NOMO-1 (cell line): ENCODE measurements around the gene MYL3.

Experiments
- DNase-seq, 2 experiments: peaks; one replicate each; lab custom pipeline; 2025; ENCODE audit not compliant: unreplicated experiment in 2 of 2; lab: John Stamatoyannopoulos, UW

Gene MYL3

DNA sequence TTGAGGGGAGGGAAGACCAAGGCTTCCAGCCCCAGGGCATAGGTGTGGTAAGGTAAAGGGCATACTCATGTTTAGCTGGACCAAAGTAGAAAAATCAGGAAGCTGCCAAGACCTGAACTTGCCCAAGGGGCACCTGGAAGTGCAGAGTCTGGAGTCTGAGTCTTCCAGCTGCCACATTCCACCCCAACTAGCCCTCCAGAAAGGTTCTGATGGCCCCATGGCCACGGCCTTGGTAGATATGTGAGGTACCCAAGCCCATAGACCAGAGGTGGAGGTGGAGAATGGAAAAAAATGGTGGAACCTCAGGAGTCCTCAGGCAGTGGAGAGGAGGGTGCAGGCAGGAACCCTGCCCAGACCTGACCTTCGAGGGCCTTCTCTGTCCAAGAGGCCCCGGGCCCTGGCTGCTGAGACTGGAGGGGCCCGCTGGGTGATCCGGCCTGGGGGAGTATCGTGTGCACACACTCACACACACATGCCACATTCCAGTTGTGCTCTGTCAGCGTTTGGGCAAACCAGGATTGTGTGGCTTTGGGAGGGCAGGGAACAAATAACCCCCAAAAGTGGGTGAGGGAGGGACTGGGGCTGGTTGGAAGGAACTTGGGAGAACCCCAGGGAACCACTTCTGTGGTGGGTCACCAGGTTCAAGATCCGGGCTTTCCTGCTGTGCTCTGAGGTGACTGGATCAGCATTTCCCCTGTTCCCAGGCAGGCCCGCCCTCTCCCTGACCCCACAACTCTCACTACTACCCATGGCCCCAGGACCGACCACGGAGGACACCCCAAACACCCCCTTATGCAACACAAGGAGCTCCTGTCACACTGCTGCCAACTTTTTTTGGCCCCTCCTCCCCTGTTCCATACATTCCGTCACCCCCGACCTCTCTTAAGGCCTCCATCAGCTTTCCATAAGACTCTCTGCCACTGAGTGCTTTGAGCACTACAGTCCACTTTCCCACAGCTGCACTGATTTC lies 11.6 kb downstream of the MYL3 start:
- no peak for DNase-seq

DNA sequence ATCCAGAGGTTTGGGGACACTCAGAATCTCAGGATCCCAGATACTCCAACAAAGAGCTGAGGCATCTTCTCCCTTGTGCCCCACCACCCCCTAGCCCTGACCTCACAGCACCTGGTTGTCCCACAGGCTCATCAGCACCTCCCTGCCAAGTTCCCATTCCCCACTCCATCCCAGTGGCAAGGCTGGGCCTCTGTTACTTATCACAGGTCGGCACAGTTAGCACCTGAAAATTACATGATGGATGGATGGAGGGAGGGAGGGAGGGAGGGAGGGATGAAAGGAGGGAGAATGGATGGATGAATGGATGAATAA lies 12.8 kb downstream of the MYL3 start:
- DNase-seq: no peak

DNA sequence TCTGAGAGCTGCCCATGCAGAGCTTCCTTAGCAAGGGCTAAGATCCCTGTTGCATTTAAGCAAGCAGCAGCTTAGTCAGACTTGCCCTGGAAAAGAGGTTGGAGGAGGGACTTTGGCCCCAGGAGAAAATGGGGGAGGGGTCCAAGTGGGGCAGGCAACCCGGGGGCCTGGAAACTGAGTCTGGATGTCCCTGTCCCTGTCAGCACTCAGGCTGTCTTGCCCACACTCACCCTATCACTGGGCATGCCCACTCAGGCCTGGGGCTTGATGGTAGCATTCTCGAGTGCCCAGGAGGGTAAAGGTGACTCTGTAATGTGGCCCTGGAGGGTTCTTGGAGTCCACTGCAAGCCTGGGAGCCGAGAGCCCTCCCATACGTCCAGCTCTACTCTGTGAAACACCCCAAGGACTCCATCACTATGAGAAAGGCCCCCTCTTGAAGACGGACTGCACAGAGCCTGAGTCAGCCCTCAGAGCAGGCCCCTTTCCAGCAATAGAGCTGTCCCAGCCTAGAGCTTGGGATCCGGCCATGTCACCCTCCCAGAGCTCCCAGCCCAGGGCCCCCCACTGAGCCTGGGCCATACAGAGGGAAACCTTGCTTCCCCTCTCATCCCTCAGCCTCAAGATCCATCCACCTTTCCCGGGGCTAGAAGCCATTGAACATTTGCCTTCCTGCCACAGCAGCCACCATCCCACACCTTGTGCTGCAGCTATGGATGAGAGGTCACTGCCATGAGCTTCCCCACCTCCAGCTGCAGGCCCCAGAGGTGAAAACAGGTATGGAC lies 13.4 kb downstream of the MYL3 start:
- no peak for DNase-seq

DNA sequence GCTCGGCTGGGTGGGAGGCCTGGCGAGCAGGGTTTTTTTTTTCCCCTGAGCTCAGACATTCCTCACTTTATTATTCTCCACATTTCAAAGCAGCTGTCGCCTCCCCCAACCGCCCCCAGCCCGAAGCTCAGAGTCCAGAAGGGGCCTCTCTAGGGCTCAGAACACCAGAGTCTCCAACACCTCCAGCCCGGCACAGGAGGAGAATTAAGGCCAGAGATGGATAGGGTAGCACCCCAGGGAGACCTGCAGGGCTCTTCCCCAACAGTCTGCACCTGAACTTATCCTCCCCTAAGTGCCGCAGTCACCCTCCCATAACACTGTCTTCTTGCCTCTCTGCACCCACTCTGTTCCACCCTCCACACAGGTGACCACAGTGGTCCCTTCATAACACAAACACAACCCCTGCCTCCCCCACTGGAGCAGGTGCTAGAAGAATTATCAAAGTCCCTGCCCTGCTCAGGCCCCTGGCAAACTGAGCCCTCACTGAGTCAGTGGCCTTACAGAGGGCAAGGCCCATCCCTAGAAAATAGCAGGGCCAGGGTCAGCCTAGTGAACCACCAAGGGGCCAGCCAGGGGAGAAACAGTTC lies 14.1 kb downstream of the MYL3 start:
- no peak for DNase-seq

DNA sequence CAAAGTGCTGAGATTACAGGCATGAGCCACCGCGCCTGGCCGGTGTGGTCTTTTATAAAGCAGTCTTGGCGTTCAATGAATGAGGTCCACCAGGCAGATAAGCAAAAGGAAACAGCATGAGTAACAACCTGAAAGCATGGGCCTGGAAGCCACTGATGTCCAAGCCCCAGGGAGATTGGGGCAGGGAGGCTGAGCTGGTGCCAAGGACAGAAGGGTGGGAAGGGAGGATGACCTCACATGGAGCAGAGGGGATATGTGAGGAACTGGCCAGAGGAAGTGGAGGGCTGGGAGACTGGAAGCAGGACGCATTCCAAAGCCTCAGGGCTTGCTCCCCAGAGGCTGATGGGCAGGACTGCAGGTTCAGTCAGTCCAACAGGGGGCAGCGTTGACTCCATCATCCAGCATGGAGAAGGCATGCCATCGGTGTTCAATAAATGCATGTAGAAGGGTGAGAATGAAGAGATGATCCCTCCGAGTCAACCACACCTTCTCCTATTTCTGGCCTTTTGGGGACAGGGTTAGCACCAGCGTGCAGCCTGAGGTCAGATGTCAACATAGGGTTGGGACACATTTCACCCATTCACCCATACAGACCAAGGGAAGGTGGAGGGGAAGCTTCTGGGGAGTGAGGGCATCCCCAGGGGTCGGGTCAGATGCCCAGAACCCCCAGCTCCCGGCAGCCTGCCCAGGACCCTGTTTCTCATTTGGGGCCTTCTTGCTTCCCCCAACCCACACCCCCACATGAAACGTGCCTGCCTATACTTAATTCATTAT lies 14.8 kb downstream of the MYL3 start:
- DNase-seq: peak in 1 of 2 experiments; percentile 6

DNA sequence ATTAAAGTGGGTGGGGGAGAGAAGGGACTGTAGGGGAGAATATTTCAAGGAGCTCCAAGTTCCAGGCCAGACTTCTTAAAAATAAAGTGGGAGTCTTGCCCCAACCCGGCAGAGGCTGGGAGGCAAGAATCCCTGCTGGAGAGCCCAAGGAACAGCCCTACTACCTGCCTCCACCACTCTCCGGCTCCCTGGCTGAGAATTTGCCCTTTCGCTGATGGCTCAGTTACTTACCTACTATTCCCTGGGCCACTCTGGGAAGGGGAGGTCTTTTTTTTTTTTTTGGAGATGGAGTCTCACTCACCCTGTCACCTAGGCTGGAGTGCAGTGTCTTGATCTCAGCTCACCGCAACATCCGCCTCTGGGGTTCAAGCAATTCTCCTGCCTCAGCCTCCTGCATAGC lies 15.5 kb downstream of the MYL3 start:
- no peak for DNase-seq

DNA sequence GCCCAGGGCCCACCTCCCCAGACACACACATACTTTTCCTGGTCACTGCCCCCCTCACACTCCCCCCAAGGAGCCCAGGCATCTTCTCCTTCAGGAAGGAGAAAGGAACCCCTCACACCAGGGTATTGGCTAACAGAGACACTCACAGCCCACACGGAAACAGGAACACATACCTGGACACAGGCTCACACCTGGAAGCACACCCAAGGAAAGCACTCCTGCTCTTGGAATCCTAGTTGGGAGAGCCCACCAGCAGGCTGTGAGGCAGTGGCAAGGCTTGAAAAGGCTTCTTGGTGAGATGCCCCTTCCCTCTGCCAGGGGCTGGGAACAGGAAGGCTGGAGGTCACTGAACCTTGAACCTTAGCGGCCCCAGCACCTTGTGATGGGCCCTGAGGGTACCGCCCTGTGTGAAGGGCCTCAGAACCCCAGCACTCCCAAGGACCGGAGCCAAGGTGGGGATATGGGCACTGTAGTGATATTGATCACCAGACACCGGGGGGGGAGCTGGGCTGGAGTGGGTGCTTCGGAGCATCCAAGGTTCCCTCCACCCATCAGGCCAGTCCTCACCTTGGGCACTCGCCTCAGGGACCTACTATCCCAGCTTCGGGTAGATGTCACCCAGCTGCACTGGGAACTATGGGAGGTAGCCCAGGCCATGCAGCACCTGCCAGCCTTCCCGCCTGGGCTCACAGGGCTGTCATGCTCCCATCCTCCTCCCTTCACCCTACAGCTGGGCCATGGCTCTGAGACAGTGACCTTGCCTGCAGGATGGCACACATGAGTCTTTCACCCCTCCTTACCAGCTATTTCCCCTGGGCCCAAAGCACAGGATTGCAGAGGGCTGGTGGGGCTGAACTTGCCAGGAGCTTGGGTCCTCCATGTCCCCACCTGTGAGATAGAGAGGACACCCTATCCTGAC lies 16.4 kb downstream of the MYL3 start:
- DNase-seq: no peak

DNA sequence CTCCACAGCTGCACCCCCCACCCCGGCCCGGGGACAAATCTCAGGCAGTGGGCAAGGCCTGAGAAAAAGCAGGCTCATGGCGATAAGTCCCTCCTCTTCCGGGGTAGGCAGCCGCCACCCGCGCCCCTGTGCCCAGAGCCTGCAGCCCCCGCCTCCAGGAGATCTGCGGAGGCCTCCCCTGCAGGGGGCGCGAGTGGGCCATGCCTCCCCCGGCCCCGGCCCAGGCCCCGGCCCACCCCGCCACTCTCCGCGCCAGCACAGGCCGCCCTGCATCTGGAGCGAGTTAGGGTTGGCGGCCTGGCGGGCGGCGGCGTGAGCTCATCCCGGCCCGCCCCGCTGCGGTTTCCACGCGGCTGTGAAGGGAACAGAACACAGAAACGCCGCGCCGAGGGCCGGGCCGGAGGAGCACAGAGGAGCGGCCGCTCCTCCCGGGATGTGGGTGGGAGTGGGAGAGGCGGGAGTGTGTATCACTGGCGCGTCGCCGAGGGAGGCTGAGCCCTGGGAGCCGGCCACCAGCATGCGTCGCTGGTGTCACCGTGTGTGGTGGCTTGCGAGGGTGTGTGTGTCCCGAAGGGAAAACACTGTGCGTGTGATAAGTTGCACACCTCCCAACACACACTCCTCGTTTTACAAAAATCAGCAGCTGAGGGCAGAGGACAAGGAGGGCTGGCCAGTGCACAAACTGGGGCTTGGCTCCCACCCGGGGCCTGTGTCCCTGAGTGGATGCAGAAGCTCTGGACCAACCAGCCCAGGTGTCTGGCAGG lies 17.2 kb downstream of the MYL3 start:
- DNase-seq: peak; percentile 63 to 67

DNA sequence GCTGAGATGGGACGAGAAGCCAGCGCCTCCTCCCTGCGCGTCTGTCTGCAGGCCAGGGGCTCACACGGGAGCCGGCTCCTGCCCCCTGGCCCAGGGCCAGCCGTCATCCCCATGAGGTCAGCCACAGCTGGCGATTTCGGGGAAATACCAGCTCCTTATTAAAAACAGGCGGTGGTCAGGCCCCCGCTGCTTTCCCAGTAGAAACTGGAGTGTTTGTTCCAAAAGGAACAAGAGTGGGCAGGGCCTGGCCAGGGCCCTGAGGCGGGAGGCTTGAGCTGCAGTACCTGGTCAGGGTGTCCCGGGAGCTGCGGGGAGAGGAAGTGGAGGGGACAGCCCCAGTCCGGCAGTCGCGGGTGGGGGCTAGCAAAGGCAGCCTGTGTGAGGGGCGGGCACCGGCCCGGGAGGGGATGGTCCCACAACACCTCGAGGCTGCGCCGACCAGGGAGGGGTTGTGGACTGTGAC lies 17.8 kb downstream of the MYL3 start:
- no peak for DNase-seq

DNA sequence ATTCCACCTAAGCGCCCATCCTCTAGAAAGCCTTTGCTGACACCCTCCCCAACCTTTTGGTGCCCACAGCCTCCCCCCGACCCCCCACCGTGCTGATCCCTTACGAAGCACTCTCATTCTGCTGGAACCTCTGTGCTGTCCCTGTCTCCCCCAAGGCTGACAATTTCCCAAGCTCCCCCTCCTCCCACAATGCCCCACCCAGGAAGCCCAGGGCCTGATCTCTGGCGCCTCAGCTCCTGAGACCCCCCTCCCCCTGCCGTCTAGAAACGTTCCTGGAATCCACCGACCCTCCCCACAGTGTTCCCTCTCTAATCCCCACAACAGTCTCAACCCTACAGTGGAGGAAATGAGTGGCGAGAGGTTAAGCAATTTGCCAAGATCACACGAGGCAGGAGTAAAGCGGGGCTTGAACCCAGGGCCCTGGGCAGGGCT lies 18.3 kb downstream of the MYL3 start:
- DNase-seq: no peak

DNA sequence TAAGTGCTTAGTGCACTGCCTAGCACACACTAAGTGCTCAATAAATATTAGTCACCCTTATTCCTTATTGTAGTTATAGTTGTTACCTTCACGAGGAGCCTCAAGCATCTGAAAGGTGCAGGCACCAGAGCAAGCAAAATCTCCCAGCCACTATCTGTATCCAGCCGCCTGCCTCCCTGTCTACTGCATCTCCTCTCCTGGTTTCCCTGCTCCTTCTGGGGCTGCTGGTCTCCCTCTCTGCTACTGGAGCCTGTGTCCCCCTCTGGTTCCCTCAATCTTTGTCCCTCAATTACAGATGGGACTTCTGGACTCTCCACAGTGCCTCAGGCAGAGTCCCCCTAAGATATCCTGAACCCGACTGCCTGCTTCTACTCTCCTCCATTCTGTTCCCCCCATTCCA lies 18.8 kb downstream of the MYL3 start:
- DNase-seq: no peak

DNA sequence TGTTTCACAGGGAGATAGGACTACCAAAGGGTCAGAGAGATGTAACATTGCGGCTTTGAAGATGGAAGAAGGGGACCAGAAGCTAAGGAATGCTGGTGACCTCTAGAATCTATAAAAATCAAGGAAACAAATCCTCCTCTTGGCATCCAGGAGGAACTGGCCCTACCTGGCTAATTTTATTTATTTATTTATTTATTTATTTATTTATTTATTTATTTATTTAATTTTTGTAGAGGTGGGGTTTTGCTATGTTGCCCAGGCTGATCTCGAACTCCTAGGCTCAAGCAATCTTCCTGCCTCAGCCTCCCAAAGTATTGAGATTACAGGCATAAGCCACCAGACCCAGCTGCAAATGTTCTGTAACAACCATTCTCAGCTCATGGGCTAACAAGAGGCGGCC lies 19.7 kb downstream of the MYL3 start:
- no peak for DNase-seq

DNA sequence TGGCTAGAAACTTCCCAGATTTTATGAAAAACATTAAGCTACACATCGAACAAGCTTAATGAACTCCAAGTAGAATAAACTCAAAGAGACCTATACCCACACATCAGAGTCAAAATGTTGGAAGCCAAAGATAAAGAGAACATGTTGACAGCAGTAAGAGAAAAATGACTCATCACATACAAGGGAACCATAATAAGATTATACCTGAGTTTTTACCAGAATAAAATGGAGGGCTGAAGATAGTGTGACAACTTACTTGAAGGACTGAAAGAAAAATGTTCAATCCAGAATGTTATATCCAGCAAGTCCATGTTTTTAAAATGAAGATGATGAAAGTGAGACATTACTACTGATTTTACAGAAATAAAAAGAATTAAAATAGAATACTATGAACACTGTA lies 22.8 kb downstream of the MYL3 start:
- no peak for DNase-seq

DNA sequence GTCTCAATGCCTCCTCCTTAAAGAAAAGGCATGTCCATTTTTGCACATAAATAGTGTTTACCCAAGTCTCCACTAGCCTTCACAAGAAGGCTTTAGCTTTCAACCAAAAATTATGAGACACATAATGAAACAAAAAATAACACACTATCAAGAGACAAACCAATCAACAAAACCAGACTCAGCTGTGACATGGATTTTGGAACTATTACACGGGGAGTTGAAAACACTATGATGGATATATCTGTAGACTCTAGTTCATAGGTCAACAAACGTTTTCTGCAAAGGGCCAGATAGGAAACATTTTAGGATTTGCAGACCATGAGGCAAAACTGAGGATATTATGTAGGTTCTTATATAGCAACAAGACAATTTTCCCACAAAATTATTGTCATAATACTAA lies 24.9 kb downstream of the MYL3 start:
- DNase-seq: no peak

DNA sequence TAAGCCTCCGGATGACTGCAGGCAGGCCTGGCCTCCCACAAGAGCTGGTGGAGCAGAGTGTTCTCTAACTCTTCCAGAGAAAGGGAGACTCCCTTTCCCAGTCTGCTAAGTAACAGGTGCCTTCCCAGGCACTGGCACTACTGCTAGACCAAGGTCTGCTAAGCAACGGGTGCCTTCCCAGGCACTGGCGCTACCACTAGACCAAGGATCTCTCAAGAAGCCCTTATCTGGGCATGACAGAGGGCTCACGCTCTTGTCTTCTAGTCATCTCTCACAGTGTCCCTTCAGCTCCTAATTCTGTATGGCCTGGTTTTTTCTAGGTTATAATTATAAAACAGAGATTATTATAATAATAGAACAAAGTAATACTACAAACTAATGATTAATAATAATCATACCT lies 27.8 kb downstream of the MYL3 start:
- no peak for DNase-seq

DNA sequence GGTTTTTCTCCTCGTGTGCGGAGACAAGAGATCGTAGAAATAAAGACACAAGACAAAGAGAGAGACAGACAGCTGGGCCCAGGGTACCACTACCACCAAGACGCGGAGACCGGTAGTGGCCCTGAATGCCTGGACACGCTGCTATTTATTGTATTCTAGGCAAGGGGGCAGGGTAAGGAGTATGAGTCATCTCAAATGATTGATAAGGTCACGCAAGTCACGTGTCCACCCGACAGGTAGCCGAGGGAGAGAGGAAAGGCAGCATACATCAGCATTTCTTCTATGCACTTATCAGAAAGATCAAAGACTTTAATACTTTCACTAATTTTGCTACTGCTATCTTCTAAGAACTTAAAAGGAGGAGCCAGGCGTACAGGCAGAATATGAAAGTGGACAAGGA lies 28.2 kb downstream of the MYL3 start:
- DNase-seq: no peak

DNA sequence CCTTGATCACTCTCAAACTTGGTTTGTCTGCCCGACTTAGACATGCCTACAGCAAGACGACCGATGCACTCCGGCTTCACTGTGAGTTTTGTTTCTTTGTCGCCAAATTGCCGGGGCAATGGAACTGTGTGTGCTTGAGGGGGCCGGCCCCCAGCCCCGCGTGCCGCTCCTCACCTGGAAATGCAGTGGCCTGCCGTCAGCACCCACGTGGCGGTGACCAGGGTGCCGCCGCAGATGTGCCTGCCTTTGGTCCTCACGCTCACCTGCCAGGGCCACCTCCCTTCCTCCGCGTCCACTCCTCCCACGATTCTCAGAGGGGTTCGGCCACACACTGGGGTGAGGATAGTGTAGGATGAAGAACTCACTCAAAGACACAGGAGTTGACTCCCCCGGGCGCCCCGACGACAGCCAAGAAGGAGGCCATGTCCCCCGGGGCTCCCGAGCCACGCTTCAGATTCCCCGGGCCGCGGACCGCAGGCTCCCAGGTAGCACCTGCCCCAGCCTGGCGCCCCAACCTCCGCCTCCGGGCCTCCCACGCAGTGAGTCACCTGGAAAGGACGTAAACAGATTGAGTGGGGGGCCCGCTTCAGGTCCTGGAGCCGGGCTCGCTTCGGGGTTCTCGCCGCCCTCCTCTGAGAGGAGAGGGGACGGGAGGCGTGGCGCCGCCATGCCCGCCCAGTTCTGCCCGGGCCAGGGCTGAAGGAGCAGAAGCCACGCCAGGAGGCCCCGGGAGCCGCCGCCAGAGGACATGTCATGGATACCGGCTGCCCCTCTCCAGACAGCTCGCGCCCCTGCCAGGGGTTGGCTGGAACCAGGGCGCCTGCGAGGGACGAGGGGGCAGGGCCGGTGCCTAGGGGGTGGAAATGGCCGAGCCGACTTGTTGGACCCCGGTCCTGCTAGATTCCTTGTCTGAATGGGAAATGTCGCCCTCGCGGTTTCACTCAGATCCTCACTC lies 29.6 kb downstream of the MYL3 start:
- DNase-seq: no peak

DNA sequence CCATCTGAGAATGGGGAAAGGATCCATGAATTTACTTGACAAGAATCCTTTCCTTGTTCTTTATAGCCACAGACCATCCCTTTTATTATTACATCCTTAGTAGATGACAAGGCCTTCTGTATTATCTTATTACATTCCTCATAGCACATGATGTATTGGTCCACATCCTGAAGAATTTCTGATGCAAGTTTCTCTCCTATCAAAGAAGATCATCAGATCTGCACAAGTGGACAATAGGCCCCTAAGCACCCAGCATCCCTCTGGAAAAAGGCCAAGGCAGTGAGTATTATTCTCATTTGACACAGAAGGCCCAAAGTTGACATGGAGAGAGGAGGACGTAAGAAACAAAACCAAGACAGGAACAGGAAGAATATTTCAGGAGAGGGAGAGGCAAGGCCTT lies 31.4 kb downstream of the MYL3 start:
- no peak for DNase-seq
